DOHH2 (cell line): ENCODE results near the gene TSPAN32.

ENCODE experiments used
- H3F3A ChIP-seq: fragments of 200-600 bp; sonication (generic), shearing (Covaris generic); 2 replicates; pipeline ENCODE4 v1.6.0; 2016; ENCODE audit warnings: antibody characterized with exemption, mild to moderate bottlenecking; ENCODE audit not compliant: control insufficient read depth, insufficient read depth
- H3K27ac ChIP-seq: fragments of 200-600 bp; sonication (generic); 2 replicates; pipeline ENCODE4 v1.5.1; 2014; ENCODE audit warnings: low read depth, mild to moderate bottlenecking, low read length, moderate library complexity
- H3K27me3 ChIP-seq: fragments of 200-600 bp; sonication (generic); 2 replicates; pipeline ENCODE4 v1.6.1; 2014; ENCODE audit warnings: mild to moderate bottlenecking, low read length, mixed read lengths; ENCODE audit not compliant: control insufficient read depth
- H3K36me3 ChIP-seq: fragments of 200-600 bp; sonication (generic); 2 replicates; pipeline ENCODE4 v1.6.1; 2014; ENCODE audit warnings: mild to moderate bottlenecking, low read length, moderate library complexity, mixed read lengths; ENCODE audit not compliant: control insufficient read depth
- H3K4me1 ChIP-seq: fragments of 200-600 bp; sonication (generic); 2 replicates; pipeline ENCODE4 v1.6.1; 2014; ENCODE audit warnings: mild to moderate bottlenecking, low read length, mixed read lengths; ENCODE audit not compliant: control insufficient read depth
- H3K4me2 ChIP-seq: fragments of 200-600 bp; sonication (generic); 2 replicates; pipeline ENCODE4 v1.6.0; 2014; ENCODE audit warnings: mild to moderate bottlenecking, low read length, moderate library complexity
- H3K4me3 ChIP-seq: fragments of 200-600 bp; sonication (generic); 2 replicates; pipeline ENCODE4 v1.5.1; 2014; ENCODE audit warnings: mild to moderate bottlenecking, low read length, mixed read lengths
- H3K79me2 ChIP-seq: fragments of 200-600 bp; sonication (generic); 2 replicates; pipeline ENCODE4 v1.6.1; 2014; ENCODE audit warnings: mild to moderate bottlenecking, low read length, mixed read lengths; ENCODE audit not compliant: control insufficient read depth
- H3K9me2 ChIP-seq: fragments of 200-600 bp; sonication (generic); replicated peaks from 2 replicates; pipeline ENCODE4 v1.6.1; 2014; ENCODE audit warnings: mild to moderate bottlenecking, low read length, mixed read lengths; ENCODE audit not compliant: control insufficient read depth
- H3K9me3 ChIP-seq: fragments of 200-600 bp; sonication (generic); 2 replicates; pipeline ENCODE4 v1.6.1; 2014; ENCODE audit warnings: antibody characterized with exemption, low read length, mixed read lengths; ENCODE audit not compliant: control insufficient read depth, insufficient read depth
- H4K20me1 ChIP-seq: fragments of 200-600 bp; sonication (generic); 2 replicates; pipeline ENCODE4 v1.6.0; 2014; ENCODE audit warnings: low read depth, mild to moderate bottlenecking, antibody characterized with exemption, low read length, moderate library complexity; ENCODE audit not compliant: control insufficient read depth, insufficient read depth
- EZH2phosphoT487 ChIP-seq: fragments of 200-600 bp; sonication (generic); IDR thresholded peaks from 2 replicates; pipeline ENCODE4 v1.6.1; 2017; ENCODE audit warnings: borderline replicate concordance, mild to moderate bottlenecking, antibody characterized with exemption, low read length, moderate library complexity, mixed read lengths
- TF ChIP-seq, protein P1 (sequence below): fragments of 200-600 bp; sonication (generic); IDR thresholded peaks from one replicate; pipeline ENCODE4 v1.5.1; 2014; ENCODE audit warnings: antibody characterized with exemption, mild to moderate bottlenecking, low read depth, low read length; ENCODE audit not compliant: poor library complexity, severe bottlenecking

Gene TSPAN32

DNA sequence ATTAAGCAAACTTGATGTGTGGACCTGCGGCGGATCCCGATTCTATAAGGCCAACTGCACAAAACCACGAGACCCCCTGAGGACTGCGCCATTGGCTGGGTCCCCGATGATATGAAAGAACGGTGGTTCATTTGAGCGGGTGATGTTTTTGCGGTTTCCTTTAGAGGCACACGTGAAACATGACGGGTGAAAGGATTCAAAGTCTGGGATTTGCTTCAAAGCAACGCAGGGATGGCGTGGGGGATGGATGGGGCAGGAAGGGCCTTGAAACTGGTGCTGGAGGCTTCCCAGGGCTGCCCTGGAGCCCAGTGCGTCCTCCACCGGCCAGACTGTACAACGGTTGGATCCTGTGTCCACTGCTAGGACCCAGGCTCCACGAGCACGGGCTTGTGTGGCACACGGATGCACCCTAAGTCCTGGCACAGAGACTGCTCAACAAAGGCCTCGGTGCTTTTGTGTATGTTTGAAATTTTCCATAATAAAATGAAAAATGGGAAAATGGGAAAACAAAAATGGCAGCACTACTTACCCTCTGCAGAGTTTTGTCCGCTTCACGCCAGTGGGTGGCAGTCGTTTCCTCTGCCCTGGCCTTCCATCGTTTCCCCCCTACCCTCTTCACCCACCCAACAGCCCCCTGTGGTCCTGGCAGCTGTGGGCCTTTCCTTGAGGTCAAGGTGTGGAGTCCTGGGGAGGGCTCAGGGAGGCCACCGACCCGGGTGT is 35.1 kb upstream of the TSPAN32 start:
- Histone ChIP-seq H3F3A (peaks cover 3% of the 10 kb centered on the region; the same call in 1 of the 2 replicates), H3K9me3 (no peaks in the 10 kb centered on the region), H4K20me1 (no peaks in the 10 kb centered on the region), H3K79me2 (no peaks in the 10 kb centered on the region), H3K9me2 (no peaks in the 10 kb centered on the region), H3K4me1 (peaks cover 21% of the 10 kb centered on the region), H3K4me3 (no peak overlapping the region), H3K27ac (no peak overlapping the region), H3K4me2 (no peak overlapping the region), H3K36me3 (no peaks in the 10 kb centered on the region), H3K27me3 (peaks cover 10% of the 10 kb centered on the region)
- no peak for TF ChIP-seq EZH2phosphoT487
- TF ChIP-seq, protein P1, sequence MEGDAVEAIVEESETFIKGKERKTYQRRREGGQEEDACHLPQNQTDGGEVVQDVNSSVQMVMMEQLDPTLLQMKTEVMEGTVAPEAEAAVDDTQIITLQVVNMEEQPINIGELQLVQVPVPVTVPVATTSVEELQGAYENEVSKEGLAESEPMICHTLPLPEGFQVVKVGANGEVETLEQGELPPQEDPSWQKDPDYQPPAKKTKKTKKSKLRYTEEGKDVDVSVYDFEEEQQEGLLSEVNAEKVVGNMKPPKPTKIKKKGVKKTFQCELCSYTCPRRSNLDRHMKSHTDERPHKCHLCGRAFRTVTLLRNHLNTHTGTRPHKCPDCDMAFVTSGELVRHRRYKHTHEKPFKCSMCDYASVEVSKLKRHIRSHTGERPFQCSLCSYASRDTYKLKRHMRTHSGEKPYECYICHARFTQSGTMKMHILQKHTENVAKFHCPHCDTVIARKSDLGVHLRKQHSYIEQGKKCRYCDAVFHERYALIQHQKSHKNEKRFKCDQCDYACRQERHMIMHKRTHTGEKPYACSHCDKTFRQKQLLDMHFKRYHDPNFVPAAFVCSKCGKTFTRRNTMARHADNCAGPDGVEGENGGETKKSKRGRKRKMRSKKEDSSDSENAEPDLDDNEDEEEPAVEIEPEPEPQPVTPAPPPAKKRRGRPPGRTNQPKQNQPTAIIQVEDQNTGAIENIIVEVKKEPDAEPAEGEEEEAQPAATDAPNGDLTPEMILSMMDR = no peak

DNA sequence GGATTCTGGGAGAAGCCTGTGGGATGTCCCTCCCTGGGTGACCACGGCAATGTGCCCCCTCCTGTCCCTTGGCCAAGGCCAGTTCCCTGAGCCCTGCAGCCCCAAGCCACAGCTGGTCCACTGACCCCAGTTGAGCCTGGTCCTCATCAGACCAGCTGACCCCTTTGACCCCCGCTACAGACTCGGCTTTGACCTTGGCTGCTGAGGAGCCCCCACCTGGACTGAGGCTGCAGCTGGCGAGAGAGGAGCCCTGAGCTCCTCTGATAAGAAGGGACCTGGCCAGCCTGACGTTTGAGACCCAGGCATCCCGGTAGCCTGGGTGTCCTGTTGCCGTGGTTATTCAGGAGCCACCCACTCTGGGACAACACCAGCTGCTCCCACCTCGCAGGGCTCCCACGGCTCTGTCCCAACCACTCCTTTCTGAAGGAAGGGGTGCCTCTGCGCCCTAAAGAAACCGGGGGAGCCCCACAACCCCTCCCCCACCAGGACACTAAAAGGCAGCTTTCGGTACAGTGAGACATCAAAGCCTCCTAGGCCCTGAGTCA is 34.4 kb upstream of the TSPAN32 start:
- H3K36me3 ChIP-seq = no peaks in the 10 kb centered on the region
- no peaks in the 10 kb centered on the region for H4K20me1 ChIP-seq
- no peak for TF ChIP-seq EZH2phosphoT487
- TF ChIP-seq, protein P1 = no peak
- H3K4me3 ChIP-seq = no peak overlapping the region
- no peak overlapping the region for H3K27ac ChIP-seq
- H3K9me2 ChIP-seq = no peaks in the 10 kb centered on the region
- no peaks in the 10 kb centered on the region for H3K79me2 ChIP-seq
- peaks cover 21% of the 10 kb centered on the region for H3K4me1 ChIP-seq
- H3K27me3 ChIP-seq = peaks cover 10% of the 10 kb centered on the region
- no peaks in the 10 kb centered on the region for H3K9me3 ChIP-seq
- no peak overlapping the region for H3K4me2 ChIP-seq
- H3F3A ChIP-seq = peaks cover 3% of the 10 kb centered on the region; the same call in 1 of the 2 replicates

DNA sequence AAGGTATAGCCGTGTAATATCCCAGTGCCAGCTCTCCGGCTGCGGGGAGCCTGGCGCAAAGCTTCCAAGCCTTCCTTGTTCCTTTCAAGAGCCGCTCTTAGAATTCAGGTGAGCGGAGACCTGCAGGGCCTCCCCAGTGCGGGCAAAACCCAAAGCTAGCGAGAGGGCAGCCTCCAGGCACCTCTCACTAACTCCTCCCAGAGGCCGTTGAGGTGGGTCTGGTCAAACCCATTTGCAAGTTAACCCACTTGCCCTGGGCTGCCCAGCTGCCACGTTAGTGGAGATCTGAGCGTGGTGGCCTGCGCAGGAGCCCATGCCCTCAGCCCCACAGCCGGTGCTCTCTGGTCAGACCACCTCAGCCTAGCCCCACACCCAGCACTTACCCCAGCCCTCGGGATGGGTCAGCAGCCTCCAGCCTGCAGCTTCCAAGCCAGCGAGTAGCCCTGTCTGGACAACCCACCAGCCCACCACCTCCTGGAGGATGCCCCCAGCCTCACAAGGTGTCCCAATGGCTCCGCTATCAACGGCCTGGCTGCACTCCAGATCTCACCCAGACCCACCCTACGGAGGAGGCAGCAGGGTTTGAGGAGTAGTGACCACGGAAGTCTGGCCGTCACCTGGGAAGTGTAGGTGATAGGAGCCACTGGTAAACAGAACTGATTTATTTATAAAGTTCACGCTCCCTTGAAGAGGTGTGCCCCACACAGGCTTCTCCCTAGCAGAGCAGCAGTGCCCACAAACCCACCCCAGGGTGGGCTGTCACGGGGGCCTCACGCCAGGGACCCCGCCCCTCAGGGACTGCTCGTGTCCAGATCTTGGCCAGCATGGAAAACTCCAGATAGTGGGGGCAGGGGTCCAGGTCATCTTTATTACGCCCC is 33.7 kb upstream of the TSPAN32 start:
- TF ChIP-seq EZH2phosphoT487 = no peak
- TF ChIP-seq, protein P1 = no peak
- H3K9me3 ChIP-seq = no peaks in the 10 kb centered on the region
- peaks cover 3% of the 10 kb centered on the region; the same call in 1 of the 2 replicates for H3F3A ChIP-seq
- H3K27ac ChIP-seq = no peak overlapping the region
- no peak overlapping the region for H3K4me2 ChIP-seq
- no peaks in the 10 kb centered on the region for H3K36me3 ChIP-seq
- H3K27me3 ChIP-seq = peaks cover 10% of the 10 kb centered on the region
- H3K79me2 ChIP-seq = no peaks in the 10 kb centered on the region
- H4K20me1 ChIP-seq = no peaks in the 10 kb centered on the region
- no peak overlapping the region for H3K4me3 ChIP-seq
- H3K9me2 ChIP-seq = no peaks in the 10 kb centered on the region
- H3K4me1 ChIP-seq = peaks cover 21% of the 10 kb centered on the region
